GM21723 (cell line): Measurements from ENCODE around the gene PNMA1.
A peak's percentile ranks its signal among the peaks of the same experiment; 100 is the strongest.

ENCODE experiments used
- ATAC-seq: cut with Tn5 transposase; IDR thresholded peaks from one replicate; pipeline ENCODE4 v1.9.1; 2021; ENCODE audit warnings: mild to moderate bottlenecking, moderate library complexity; ENCODE audit not compliant: unreplicated experiment

PNMA1 gene, protein sequence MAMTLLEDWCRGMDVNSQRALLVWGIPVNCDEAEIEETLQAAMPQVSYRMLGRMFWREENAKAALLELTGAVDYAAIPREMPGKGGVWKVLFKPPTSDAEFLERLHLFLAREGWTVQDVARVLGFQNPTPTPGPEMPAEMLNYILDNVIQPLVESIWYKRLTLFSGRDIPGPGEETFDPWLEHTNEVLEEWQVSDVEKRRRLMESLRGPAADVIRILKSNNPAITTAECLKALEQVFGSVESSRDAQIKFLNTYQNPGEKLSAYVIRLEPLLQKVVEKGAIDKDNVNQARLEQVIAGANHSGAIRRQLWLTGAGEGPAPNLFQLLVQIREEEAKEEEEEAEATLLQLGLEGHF

GRCh38 chr14:73713803-73714655 lies at the start of gene PNMA1:
Gene PNMA1, minus strand, starts transcription at chr14:73714384. Its CDS starts 745 bp downstream, at chr14:73713639.
- peak; percentile 64 for ATAC-seq

GRCh38 chr14:73763396-73763795 lies 49.2 kb upstream of the PNMA1 start:
- no peak for ATAC-seq

- ATAC-seq, result peak; percentile 31
Measured at GRCh38 chr14:73762375-73762822, 48.2 kb upstream of the PNMA1 start.

GRCh38 chr14:73761618-73762355 lies 47.6 kb upstream of the PNMA1 start:
- ATAC-seq, result no peak

GRCh38 chr14:73760598-73761586 lies 46.7 kb upstream of the PNMA1 start:
- ATAC-seq, result no peak

DNA sequence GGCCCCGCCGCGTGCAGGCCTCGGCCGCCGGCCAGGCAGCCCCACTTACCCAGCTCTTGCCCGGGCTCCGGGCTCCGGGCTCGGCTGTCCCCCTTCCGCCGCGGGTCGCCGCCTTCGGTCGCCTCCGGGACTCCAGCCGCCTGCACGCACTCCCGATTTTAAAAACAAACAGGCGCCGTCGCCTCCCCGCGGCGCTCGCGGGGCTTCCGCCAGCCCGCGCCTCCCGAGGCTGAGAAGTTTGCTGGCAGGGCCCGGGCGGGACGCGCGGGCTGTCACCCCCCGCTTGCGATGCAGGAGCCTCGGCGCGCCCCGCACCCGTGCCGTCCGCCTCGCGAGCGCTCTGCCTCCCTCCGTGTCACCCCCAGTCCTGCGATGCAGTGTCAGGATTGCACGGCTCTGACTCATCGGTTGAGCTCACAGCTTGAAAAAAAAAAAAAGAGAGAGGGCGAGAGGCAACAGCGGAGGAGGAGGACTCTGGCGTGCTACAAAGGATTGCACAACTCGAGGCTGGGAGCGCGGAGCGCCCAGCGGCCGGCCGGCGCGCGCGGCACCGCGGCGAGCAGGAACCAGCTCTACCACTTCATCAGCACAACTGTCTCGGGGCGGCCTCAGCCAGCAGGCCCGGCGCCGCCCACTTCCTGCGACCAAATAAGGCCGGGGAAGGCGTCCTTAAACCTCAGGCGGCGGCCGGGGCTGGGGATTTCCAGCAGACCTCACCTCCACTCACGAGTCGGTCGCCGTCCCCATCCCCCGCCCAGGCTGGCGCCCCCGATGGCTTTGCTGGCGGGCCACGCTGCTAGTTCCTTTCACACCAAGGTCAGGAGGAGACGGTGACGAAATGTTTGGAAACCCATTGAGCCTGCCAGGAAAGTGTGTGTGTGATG lies 45.8 kb upstream of the PNMA1 start:
- peak; percentile 53 for ATAC-seq

GRCh38 chr14:73759183-73759713 lies 45.1 kb upstream of the PNMA1 start:
- no peak for ATAC-seq

DNA sequence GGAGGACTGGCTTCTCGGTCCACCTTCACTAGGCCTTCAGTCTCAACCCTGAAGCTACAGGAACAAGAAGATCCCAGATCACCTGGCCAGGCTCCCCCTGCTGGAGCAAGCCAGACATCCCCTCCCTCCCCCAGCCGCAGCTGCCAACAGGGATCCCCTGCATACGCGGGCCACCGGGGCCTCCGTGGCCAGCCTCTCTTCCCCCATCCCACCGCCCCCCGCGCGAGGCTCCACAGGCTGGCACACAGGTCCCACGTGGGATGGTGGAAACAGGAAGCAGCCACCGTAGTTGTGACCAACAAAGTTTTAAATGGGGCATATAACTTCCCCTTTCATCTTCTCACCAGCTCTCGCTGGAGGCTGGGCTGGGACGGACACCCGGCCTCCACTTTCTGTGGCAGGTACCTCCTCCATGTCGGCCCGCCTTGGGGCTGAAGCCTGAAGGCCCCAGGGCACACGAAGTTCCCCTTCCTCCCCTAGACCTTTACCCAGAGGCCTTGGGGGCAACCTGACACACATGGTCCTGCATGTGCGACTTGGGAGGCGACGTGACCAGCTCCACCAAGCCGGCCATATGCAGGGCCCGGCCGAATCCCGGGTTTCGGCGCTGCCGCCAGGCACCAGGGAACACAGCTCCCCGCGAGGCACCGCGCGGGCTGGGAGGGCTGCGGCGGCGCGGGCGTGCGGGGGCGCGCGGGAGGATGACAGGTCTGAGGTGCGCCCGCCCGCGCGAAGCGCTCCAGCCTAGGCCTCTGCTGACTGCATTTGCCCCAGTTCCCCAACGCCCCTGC lies 44.4 kb upstream of the PNMA1 start:
- ATAC-seq, result no peak

GRCh38 chr14:73757876-73758391 lies 43.8 kb upstream of the PNMA1 start:
- no peak for ATAC-seq

GRCh38 chr14:73757381-73757780 lies 43.2 kb upstream of the PNMA1 start:
- ATAC-seq, result no peak

- no peak for ATAC-seq
Measured at GRCh38 chr14:73755434-73756014, 41.3 kb upstream of the PNMA1 start.

DNA sequence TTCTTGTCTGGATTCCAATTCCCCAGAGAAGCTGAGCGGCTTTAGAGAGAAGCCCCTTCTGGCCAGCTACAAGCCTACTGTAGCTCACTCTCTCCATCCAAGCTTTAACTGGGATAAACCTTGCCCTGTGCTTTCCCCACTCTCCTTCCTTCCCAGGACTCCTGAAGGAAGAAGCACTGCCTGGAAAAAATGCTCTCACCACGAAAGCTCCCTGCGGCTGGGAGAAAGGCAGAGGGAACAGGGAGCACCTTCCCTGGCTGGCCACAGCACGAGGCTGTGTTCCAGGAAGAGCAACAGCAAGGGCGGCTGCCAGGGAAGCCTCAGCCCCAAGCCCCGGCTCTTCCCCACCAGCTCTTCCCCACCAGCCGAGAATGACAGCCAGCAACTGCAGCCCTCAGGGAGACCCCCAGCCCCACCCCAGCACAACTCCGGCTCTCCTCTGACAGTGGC lies 40.8 kb upstream of the PNMA1 start:
- no peak for ATAC-seq

GRCh38 chr14:73753887-73754795 lies 40.0 kb upstream of the PNMA1 start:
- ATAC-seq, result peak; percentile 46

- no peak for ATAC-seq
Measured at GRCh38 chr14:73753124-73753886, 39.1 kb upstream of the PNMA1 start.

DNA sequence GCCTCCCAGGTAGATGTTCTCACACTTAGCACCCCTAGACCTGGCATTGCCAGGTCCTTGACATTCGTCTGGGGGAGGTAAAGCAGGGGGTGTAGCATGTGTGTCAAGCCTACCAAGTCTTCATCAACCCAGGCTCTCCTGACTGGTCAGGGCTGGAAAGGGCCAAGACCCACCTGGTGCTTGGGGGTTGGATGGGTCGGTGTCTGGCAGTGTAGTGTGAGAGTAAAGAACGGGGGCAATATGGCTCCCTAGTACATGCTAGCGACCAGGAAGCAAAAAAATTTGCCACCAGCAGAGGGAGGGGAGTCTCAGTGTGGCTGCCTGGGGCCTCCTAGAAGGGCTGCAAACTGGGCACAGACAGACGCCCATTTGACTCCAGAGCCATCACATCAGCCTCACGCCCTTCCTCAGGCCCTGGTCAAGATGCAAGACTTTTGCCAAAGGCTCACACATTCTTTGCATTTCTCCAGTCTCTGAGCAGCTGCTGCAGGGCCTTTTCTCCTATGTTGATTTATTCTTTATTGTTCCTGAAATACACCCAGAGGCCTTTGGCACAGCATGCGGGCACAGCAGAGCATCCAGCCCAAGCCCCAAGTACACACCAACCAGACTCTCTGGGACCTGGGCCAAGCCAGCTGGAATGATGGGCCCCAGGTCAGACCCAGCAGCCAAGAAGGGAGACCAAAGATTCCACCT lies 38.3 kb upstream of the PNMA1 start:
- no peak for ATAC-seq
